ENCODE measurements around the gene CHST9. TPM values are rescaled to one million over a fixed set of nuclear protein-coding genes. Genes with fewer than 3 reads are reported as not detected.

Gene CHST9
- total RNA-seq, 1 experiment from 2014 or later: 0.06 TPM

GRCh38 chr18:26864658-26865057 is 320.4 kb downstream of the CHST9 start:
- no peak for DNase-seq (ENCODE audit: low read depth)

GRCh38 chr18:26863921-26864497 is 321.1 kb downstream of the CHST9 start:
- DNase-seq (ENCODE audit: low read depth): no peak

GRCh38 chr18:26863122-26863879 is 321.8 kb downstream of the CHST9 start:
- DNase-seq (ENCODE audit: low read depth): peak; percentile 47

- DNase-seq (ENCODE audit: low read depth): no peak
Observed at GRCh38 chr18:26862084-26862483, 323.0 kb downstream of the CHST9 start.
